ENCODE results near the gene PRKCZ.

The PRKCZ gene

DNA sequence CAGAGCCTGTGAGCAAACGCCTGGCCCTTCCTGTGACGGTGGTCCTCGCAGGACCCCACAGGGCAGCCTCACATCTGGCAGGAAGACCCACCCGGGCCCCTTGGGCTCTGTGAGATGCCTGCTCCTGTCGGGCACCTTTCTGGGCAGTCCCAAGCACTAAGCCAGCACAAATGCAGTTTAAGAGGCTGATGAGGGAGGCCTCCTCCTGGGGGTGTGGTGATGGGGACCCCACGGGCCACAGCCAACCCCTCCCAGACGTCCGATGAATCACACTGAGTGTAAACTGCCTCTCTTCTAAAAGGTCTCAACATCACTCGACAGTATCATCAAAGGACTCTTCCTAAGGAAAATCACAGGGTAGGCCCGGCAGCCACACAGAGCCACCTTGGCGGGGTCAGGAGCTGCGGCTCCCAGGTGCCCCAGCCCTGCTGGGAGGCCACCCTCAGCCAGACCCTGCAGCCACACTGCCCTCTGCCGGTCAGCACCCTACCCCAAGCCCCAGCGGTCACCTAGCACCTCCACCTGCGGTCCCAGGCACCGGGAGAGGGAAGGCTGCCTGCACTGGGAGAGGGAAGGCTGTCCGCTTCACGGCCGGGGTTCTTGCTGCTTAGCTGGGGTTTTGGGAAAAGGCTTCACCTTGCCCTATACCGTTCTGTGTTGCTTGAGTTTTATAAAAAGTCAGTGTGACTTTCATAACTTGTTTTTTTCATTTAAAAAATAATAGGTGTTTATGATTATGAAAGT lies 3.9 kb upstream of the PRKCZ start:
- DNase-seq (ENCODE audit: low read depth) = no peak

DNA sequence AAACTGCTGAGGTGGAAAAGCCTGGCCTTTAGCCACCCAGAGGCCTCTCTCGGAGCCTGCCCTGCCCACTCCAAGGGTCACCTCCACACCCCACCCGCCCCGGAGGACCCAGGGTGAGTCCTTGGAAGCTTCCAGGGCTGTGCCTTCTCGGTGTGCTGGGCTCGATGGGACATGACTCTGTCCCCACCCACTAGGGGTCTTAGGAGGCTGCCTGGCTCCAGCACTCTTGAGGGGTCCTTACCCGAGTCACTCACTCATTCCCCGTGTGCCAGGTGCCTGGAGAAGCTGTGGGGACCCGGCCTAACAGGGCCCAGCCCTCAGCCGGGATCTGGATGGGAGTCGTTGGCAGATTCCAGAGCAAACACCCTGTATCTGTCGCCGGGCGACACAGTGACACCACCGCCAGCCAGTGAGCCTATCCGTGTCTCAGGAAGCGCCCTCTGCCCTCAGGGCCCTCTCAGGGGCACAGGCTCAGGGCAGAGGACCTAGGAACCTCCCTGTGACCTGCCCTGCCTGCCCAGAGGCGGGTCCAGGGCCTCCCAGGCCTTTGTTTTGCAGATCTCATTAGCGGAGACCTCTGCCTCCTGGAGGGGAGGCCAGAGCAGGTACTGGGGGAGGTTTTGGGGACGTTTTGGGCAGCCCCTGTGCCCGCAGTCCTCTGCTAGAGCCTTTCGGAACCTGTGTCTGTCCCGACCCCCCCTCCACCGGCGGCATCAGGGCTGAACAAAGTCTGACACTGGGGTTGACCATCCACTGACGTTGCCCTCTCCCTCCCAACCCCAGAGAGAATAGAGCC lies 3.1 kb upstream of the PRKCZ start:
- DNase-seq (ENCODE audit: low read depth) = no peak

DNA sequence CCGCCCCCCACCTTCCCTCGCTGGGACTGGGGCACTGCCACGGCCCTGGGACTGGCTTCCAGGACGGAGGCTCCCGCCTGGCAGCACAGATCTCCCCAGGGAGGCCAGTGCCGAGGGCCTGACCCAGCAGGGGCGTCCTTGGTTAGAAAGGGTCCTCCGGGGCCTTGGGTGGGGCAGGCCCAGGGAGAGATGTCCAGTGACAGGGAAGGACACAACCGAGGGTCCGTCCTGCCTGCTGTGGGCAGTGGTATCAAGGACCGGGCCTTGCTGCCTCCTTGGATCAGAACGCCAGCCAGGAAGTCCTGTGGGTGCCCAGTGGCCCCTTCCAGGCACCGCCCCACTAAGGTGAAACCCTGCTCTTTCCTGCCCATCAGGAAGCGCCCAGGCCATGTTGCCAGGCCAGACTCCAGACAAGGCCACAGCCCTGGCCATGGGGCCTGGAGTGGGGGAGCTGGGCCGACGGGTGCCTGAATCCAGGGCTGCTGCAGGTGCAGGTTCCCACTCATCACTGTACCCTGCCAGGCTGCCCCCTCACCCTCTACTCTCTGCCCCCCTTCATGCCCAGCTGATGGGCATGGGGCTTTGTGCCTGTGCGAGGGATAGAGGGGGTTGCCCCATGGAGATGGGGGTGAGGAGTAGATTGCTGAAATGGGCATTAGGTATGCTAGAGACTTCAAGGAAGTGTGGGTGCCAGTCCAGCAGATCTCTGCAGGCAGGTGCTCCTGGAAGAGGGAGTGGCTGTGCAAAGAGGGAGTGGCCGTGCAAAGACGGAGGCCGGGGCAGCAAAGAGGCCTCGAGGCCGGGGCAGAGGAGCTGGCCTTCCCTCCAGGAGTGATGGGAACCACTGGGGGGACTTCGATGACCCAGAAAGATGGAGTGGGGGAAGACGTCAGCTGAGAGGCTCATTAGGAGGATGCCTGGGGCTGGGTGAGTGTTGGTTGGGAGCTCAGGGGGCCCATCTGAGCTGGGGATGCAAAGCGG lies 2.2 kb upstream of the PRKCZ start:
- DNase-seq (ENCODE audit: low read depth) = no peak

DNA sequence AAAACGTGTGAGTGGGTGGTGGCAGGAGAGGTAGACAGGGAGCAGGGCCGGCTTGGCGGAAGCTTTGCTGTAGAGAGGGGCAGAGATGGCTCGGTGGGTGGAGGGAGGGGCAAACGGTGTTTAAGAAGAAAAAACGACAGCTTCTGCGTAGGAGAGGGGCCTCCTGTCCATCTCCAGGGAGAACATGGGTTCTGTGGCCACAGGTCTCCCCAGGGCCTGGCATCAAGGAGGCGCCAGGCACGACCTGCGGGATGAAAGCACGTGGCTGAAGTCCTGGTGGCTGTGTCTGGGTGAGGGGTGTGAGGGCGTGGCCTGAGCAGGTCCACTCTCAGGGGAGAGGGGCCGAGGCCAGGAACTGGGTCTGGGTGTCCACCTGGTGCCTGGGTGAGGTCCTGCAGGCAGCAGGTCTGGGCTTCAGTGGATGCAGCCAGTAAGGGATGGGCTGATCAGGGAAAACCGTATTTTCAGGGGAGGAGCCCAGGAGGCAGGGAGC lies 940 bp upstream of the PRKCZ start:
- no peak for DNase-seq (ENCODE audit: low read depth)

DNA sequence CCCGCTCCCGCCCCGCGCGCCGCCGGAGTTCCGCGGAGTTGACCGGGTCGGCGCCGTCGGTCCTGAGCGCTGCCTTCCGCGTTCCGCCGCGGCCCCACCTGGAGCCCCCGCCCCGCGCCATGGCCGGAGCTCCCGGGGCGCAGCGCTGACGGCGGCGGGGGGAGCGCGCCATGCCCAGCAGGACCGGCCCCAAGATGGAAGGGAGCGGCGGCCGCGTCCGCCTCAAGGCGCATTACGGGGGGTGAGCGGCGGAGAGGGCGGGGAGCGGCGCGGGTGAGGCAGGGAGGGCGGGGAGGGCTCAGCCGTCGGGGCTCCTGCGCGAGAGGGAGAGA lies 216 bp downstream of the PRKCZ start:
- DNase-seq (ENCODE audit: low read depth) = no peak

DNA sequence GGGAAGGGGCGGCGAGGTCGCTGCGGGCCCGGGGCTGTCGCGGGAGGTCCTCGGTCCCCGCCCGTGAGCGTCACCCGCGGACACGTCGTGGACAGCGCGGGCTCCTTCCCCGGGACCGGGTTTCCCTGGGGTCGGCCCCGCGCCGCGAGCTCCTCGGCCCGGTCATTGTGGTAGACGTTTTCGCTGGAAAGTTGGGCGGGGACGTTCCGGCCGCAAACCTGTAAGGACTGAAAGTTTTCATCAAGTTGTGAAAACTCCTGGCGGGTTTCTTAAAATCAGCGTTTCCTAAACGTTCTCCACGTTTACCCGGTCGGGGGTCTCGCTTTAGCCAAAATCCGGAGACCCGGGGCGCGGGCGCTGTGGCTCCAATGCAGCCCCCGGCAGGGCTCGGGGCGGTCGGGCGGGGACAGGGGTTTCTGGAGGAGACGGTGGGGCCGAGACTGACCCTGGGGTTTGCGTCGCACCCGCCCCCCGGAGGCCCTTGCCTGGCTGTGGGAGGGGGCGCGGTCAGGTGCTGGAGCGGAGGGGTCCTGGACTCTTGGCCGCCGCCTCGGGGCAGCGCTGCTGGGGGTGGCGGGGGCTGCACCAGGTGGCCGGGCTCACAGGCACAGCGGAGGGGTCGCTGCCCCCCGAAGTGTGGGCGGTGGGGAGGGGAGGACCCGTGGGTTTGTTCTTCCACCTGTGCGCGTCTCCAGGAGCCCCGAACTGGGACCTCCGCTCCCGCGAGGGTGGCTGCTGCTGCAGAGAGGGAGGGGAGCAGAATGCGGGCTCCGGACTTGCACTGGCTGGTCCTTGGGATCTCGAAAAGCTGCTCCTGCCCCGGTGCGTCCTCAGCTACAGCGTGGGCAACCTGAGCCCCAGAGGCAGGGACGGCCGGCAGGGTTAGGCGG lies 827 bp downstream of the PRKCZ start:
- DNase-seq (ENCODE audit: low read depth) = no peak

DNA sequence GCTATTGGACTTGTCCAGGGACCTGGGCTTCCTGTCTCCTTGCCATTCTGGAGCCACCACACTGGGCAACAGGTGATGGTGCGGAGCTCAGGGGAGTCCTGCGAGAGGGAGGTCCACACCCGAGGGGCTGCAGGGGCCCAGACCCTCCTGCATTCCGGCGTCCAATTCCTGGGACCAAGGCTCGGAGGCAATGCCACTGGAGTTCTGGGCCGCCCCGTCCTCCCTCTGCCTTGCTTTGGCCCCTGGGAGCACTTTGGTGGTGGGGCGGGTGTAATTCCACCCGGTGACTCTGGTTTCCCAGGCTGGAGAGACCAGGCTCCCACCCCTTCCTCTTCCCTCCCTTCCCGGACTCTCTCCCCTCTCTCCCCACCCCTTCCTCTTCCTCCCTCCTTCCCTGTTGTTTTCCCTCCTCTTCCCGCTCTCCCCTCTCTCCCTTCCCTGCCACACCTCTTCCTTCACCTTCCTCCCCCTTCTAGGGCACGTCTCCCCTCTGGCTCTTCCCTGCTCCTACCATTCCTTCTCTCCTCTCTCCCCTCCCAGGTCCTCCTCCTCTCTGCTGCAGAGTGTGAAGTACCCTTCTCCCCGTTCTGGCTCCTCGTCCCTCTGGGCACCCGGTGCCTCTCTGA lies 2.0 kb downstream of the PRKCZ start:
- no peak for DNase-seq (ENCODE audit: low read depth)

DNA sequence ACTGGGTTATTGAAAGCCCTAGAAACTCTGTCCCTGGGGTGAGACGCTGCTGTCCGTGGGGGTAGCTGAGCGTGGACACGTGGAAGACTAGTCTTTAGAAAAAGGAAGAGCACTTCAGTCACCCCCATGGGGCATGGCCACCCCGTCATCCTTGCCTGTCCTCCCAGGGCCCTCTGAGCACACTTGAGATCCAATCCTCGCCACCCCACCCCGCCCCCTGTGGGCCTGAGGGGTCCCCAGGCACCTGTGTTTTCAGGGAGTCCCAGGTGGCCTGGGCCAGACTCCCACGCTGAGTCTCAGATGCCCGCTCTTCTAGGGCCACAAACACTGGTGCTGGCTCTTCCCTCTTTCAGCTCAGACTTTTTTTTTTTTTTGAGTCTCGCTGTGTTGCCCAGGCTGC lies 2.5 kb downstream of the PRKCZ start:
- DNase-seq (ENCODE audit: low read depth) = no peak

DNA sequence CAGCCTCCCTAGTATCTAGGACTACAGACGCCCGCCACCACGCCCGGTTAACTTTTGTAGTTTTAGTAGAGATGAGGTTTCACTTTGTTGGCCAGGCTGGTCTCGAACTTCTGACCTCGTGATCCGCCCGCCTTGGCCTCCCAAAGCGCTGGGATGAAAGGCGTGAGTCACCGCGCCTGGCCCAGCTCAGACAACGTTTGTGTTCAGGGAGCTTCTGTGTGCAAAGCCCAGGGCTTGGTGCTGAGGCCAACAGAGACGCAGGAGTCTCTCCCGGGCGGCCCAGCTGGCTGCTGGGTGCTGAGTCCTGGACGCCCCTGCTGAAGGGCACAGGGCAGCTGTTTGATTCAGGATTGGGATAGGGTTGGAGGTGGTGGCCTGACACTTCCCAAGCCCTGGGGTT lies 3.0 kb downstream of the PRKCZ start:
- no peak for DNase-seq (ENCODE audit: low read depth)

DNA sequence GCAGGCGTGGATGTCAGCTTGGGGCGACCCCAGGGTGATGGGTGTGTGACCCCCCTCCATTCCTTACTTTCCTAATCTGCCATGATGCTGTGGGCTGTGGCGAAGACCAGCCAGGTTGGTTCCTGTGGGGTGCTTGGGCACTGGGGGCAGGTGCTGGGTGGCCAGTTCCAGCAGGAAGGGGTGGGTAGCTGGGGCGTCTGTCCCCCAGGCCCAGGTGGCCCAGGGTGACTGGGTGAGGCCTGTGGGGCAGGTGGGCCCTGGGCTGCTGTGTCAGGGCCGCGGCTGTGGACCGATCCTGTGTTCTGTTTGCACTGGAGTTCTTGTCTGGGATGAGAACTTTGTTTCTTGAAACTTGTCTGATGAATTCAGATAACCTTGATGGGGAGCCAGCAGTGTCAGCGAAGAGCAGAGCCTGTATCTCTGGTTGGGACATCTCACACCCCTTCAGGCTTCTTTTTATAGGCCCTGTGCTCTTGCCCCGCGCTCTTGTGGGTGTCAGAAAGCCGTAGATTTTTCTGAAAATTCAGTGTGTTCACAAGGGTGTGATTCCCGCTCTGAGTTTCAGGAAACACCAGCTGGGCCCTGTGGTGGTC lies 3.7 kb downstream of the PRKCZ start:
- DNase-seq (ENCODE audit: low read depth) = no peak

DNA sequence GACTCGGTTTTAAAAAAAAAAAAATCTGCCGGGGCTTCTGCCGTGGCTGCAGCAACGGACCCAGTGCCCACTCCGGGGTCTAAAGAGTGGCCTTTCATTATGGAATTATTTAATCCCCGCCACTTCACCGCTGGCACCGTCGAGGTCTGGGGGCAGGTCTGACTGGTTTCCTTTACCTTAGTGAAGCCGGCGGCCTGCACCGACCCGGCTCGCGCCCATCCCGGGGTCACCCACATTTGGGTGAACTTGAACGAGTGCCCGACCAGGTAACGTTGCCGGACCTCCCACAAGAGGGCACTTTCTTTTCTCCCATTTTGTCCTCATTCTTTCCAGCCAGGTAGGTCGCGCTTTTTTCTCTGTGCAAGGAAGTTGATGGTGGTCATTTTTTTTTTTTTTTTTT lies 4.3 kb downstream of the PRKCZ start:
- no peak for DNase-seq (ENCODE audit: low read depth)

DNA sequence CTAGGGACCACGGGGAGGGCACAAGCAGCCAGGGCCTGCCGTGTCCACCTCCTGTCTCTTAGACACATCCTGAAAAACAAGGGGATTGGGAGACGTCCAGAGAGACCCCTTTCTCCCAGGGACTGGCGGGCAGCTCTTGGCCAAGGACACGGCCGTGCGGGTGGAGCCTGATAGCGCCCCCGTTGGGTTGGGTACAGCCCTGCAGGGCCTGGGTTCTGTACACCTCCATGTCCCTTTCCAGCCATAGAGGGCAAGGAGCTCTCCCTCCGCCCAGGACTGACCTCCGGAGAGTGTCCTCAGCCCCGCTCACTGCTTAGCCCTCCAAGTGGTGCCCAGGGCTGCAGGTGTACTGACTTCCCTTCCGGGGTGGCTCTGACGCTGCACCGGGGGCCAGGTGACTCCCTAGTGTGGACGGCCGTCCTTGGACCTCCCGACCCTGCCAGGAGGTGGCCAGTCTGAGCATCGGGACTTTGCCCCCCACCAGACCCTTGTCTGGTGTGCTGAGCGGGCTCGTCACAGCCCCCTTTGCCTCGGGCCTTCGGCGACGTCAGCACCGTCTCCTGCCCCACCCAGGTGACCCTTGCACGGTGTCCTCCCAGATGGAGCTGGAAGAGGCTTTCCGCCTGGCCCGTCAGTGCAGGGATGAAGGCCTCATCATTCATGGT lies 5.8 kb downstream of the PRKCZ start:
- DNase-seq (ENCODE audit: low read depth) = no peak

DNA sequence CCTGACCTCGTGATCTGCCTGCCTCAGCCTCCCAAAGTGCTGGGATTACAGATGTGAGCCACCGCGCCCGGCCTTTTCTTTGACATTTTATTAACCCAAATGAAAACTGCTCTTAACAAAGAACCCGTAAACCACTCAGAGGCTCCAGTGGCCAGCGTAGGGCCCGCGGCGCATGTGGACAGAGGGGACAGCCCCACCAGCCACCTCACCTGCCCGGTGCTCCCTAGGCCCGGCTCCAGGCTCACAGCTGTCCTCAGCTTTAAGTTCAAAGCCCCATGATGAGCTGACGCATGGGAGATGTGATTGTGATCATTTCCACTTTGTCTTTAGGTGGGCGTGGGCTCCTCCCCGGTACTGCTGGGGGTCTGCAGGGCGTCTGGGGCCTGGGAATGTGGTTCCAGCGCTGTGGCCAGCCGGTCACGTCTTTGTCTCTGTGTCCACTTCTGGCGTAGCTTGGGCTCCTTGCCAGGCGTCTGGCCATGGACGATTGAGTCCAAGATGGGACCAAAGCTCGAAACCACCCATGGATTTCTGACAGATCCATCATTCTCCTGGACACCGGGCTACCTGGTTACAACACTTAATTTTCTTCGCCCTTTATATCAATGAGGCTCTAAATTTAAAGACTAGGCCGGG lies 6.9 kb downstream of the PRKCZ start:
- no peak for DNase-seq (ENCODE audit: low read depth)

DNA sequence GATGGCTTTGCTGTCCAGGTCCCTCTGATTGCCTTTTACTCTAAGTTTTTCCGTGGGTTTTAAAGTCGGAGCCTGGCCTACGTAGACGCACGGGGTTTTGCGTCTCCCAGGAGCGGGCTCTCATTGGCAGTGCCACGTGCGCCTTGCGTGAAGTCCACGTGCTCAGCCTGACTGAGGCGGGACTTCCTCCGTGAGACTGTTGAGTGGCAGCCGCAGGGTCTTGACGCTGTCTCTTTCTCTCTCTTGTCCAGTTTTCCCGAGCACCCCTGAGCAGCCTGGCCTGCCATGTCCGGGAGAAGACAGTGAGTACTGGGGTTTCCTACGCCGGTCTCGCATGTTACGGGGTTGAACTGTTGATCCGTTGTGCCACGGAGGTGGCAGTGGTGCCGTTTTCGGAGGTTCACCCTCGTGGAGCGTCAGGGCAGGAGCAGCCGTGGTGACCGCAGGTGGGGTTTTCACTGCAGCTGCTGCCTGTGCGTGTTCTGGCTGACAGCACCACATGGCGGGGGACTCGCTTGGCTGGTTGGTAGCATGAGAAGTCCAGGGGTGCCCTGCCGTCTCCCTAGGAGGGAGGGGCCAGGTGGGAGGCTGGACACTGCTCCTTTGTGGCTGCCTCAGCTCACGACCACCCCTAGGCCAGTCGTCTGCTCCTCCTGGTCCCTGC lies 9.2 kb downstream of the PRKCZ start:
- DNase-seq (ENCODE audit: low read depth) = no peak

DNA sequence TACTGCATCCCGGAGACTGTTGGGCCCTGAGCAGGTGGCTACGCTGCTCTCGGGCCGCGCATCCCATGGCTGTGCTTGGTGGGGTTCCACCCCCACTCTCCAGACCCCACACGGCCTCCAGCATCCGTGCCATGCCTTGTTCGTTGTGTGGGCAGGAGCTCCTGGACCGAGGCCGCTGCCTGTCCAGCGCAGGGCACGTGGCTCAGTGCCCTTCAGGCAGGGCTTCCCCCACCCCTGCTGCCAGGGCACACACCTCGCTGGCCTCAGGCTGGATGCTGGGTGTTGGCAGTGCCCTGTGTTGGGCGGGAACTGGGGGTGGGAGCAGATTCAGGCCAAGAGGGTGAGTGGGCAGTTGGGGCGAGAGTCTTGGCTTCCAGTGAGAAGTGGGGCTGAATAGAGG lies 9.9 kb downstream of the PRKCZ start:
- DNase-seq (ENCODE audit: low read depth) = no peak

DNA sequence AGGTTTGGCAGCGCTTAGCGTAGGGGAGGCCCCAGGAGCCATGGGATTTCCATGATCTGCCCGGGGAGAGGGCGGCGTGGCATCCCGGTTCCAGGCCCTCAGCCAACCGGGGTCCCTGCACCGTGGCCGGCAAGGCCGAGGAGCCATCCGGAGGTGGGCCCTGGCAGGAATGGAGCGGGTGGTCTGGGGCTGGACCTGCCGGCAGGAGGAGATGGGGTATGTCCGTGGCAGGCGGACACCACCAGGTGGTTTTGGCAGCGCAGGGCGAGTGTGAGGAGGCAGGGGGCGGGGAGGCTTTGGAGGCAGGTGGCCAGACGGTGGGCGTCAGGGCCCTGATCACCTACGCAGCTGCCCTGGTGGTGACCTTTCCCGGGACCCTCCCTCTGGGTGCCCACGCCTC lies 10.3 kb downstream of the PRKCZ start:
- no peak for DNase-seq (ENCODE audit: low read depth)

DNA sequence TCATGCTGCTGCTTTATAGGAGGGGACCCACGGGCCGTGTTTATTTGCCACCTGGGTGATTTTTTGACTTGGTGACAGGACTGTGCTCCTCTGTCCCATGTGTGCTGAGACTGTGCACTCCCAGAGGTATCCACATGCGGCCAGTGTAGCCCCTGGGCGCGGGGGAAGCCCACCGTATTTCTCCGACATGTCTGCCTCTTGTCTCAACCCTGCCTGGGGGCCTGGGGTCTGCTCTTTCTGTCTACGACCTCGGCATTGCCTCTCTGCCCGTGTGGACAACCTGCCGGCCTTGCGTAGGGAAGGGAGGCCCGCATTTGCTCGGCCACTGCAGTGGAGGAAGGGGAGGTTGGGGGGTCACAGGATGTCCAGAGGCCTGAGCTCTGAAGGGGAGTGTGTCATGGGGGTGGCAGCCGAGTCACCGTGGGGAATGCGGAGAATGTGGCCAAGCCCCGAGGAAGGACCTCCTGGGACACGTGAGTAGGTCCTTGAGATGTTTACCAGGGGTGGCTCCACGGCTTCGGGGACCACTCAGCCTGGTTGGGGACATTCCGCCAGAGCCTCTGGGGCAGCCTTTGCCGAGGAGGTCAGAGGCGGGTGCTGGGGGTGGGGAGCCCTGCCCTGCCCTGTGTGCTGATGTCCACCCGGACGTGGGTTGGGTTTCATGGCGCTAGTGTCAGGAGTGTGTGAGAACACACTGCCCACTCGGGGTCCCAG lies 11.0 kb downstream of the PRKCZ start:
- no peak for DNase-seq (ENCODE audit: low read depth)

DNA sequence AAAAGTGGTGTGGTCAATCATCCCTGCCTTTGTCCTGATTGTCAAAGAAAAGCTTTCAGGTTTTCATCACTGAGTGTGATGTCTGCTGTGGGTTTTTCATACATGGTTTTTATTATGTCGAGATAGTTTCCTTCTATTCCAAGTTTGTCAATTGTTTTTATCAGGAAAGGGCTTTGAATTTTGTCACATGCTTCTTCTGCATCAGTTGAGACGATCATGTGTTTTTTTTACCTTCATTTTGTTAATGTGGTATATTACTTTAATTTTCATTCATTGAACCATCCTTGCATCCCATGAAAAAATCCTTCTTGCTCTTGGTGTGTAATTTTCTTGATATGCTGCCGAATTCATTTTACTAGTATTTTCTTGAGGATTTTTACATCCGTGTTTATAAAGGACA lies 15.5 kb downstream of the PRKCZ start:
- DNase-seq (ENCODE audit: low read depth) = no peak
